GOT3 (cell line): Measurements from ENCODE around the gene DYNLT4.
"Not testable (repeated sequence)": the region's sequence is repeated elsewhere in the genome, so short reads cannot be mapped to it uniquely, and the experiment has no call there.

Source experiments
- DNase-seq: peaks from one replicate; lab custom pipeline; 2025; ENCODE audit warnings: mixed read lengths; lab: John Stamatoyannopoulos, UW

DYNLT4 gene

GRCh38 chr1:44828841-44829440, 21.8 kb upstream of the DYNLT4 start:
- DNase-seq: no peak

- no peak for DNase-seq
These were observed 21.0 kb upstream of the DYNLT4 start for GRCh38 chr1:44828003-44828651.

DNA sequence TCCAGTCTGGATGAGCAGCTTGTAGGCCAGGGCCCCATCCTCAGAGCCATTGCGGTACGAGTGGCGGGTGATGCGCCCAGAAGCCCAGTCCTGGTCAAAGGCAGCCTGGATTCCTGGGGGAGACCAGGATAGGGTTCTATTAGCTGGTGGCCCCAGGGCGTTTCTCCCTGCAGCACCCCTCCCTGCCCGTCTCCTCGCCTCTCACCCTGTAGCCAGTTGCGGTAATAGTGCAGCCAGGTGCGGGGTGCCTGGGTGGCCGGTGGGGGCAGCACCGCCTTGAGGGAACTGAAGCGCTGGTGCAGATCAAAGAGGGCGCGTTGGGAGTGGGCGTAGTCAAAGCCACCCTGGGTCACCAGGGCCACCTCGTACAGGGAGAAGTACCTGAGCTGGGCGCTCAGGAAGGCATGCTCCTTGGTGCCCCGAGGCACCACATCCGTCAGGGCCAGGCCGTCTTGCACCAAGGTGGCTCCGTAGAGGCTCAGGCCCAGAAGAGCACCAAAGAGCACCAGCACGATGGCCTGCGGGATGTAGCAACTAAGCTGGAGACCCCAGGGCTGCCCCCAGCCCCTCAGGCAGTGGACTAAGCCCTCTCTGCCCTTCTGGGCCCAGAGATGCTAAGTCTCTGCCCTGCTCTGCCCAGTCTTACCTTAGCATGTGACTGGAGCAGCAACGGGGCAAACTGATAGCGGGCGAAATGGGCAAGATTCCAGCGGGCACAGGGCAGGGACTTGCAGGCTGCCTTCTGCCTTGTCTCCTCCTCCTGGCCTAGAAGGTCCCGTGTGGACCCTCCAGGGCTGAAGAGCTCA, 20.2 kb upstream of the DYNLT4 start:
- no peak for DNase-seq

DNA sequence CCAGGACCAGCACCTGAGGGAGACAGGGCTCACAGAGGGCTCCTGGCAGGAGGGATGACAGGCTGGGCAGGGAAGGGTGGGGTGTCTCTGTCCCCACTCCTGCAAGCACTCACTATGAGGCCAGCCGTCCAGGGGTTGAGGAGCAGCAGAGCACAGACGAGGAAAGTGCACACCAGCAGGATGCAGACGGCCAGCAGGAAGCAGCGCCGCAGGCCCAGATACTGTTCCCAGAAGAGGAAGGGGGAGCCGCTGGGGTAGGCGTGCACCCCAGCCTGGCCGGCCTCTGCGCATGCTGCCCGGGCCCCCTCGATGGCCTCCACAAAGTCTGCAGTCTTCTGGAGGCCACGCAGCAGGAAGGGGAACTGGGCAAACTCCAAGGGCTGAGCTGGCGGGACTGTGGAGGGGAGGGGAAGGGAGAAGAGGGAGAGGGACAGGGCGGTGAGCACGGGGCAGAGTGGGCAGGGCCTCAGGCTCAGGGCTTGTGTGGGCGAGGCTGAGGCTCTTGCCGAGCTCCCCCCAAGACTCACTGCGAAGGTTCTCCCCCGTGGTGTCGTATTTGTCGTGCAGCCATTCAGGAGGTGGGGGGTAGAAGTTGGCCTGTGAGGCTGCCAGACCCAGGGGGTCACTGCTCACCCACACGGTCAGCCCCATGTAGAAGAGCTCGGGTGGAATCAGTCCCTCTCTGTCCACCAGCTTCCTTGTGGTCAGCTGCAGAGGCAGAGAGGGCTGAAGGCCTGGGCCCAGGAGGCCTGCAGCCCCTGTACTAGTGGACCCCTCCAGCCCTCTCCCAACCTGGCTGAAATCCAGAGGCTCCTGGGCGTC, 19.4 kb upstream of the DYNLT4 start:
- no peak for DNase-seq

- not testable (repeated sequence) for DNase-seq
These were observed 17.2 kb upstream of the DYNLT4 start for GRCh38 chr1:44824392-44824791.

GRCh38 chr1:44822981-44823451, 15.9 kb upstream of the DYNLT4 start:
- DNase-seq: no peak

DNA sequence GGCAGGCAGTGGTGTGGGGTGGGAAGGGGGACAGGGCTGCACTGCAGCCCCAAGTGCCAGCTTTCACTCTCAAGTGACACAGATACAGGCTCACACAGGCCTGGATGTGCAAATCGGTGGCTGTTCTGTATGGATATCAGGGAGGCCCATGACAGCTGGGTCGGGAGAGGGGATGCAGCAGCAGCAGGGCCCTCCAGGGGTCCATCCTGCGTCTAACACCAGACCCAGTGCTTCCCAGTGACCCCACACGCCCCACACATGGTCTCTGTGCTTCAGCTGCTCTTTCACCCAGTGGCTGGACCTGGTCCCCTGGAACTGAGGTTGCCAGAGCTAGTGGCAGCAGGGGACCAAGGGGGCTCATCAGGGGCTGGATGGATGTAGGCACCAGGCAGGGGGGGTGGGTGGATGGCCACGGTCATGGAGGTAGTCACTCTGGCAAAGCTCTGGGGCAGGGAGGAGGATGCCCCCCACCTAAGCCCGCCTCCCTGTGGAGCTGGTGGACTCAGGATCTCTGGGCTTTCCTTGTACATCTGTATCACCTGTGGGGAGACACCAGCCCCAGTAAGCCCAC, 15.1 kb upstream of the DYNLT4 start:
- DNase-seq: no peak

DNA sequence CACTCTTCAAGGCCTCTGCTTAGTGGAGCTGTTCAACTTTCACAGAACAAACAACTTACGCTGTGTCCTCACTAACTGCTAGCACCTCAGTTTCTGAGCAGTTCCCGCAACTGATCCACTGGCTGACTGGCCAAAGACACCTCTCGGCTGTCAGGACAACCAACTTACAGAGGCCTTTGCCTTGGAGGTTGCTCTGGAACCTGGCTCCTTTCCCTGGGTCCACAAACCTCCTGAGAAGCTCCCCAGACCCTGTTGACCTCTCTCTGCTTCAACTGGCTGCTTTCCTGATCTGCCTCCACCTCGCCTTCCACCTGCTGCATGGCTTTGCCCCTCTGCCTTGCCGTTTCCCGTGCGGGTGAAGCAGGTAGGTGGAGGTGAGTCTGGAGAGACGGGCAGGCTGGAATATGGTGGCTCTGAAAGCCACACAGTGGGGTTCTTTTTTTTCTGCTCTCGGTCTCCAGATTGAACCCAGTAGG, 14.1 kb upstream of the DYNLT4 start:
- no peak for DNase-seq

- no peak for DNase-seq
These were observed 13.4 kb upstream of the DYNLT4 start for GRCh38 chr1:44820328-44821239.

GRCh38 chr1:44819608-44820327, 12.6 kb upstream of the DYNLT4 start:
- DNase-seq: peak; percentile 79

GRCh38 chr1:44819196-44819607, 12.1 kb upstream of the DYNLT4 start:
- DNase-seq: no peak

GRCh38 chr1:44817771-44818495, 10.8 kb upstream of the DYNLT4 start:
- no peak for DNase-seq

DNA sequence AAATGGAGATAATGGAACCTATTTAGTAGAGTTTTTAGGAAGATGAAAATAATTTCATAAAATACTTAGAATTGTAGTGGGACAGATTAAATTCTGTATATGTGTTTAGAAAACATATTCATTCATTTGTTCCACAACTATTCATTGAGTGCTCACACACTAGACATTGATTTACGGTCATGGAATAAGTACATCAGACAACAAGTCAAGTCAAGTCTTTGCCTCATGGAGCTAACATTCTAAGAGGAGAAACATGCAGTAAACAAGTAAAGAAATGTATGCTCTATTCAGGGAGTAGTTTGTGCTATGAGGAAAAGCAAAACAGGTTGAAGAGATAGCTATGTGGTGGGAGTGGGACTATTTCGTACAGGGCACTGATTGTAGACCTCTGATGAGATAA, 10.2 kb upstream of the DYNLT4 start:
- no peak for DNase-seq

DNA sequence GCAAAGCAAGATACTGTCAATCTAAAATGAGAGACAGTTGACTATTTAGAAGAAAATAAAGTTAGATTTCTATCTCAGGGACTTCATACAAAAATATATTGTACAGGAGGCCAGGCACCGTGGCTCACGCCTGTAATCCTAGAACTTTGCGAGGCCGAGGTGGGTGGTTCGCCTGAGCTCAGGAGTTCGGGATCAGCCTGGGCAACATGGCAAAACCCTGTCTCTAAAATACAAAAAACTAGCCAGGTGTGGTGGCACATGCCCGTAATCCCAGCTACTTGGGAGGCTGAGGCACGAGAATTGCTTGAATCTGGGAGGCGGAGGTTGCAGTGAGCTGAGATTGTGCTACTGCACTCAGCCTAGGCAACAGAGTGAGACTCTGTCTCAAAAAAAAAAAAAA, 8.8 kb upstream of the DYNLT4 start:
- DNase-seq: not testable (repeated sequence)

- DNase-seq: no peak
These were observed 5.8 kb upstream of the DYNLT4 start for GRCh38 chr1:44812822-44813543.

DNA sequence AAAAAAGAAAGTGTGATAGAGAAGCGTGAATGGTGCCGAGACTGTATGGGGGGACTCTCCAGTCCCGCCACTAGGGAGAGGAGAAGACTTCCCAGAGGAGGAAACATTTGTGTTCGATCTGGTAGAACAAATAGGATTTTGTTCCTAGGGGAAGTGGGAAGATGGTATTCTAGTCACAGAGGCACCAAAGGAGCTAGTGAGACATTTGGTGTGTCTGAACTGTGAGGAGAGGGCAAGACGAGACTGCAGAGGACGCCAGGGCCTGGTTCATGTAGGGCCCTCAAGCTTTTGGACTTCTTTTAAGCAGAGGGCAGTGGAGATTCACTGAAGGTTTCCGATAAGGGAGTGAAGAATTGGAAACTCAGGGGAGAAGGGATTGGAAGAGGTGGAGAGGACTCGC, 4.1 kb upstream of the DYNLT4 start:
- DNase-seq: no peak

- DNase-seq: not testable (repeated sequence)
These were observed 3.6 kb upstream of the DYNLT4 start for GRCh38 chr1:44810762-44811105.

- DNase-seq: no peak
These were observed 3.1 kb upstream of the DYNLT4 start for GRCh38 chr1:44810101-44810761.
